Thyroid gland (tissue), 4 donors: Measurements from ENCODE around the gene PARP9. TPM values are rescaled to one million over a fixed set of nuclear protein-coding genes. Genes with fewer than 3 reads are reported as not detected.
A peak's percentile ranks its signal among the peaks of the same experiment; 100 is the strongest.
"Not testable (repeated sequence)": the region's sequence is repeated elsewhere in the genome, so short reads cannot be mapped to it uniquely, and the experiment has no call there.

Source experiments
- DNase-seq, 2 donors: peaks; one replicate each; pipeline ENCODE4 v3.0.0-alpha.2; 2019
- H3K27ac ChIP-seq, 3 donors: fragments of 200-600 bp; sonication (generic); 1 replicate in 2 of 3; 2 replicates in 1 of 3; pipeline ENCODE4 v1.5.1; 2016 to 2019; ENCODE audit warnings: mild to moderate bottlenecking in 1 of 3, moderate library complexity in 1 of 3
- H3K27me3 ChIP-seq: fragments of 200-600 bp; sonication (generic); one replicate; pipeline ENCODE4 v1.5.1; 2019
- H3K36me3 ChIP-seq, 2 donors: fragments of 200-600 bp; sonication (generic); one replicate each; pipeline ENCODE4 v1.5.1; 2016 to 2019
- H3K4me1 ChIP-seq, 2 donors: fragments of 200-600 bp; sonication (generic); one replicate each; pipeline ENCODE4 v1.5.1; 2017 to 2019
- H3K4me3 ChIP-seq, 3 donors: fragments of 200-600 bp; sonication (generic); replicated peaks in 1 of 3; 1 replicate in 2 of 3; 2 replicates in 1 of 3; pipeline ENCODE4 v1.5.1; 2016; ENCODE audit warnings: mild to moderate bottlenecking in 1 of 3
- H3K9me3 ChIP-seq: fragments of 200-600 bp; sonication (generic); one replicate; pipeline ENCODE4 v1.5.1; 2017
- CTCF ChIP-seq, 6 experiments: fragments of 200-600 bp in 3 of 6; fragments of 450-650 bp in 3 of 6; sonication (generic) in 3 of 6; IDR thresholded peaks; one replicate each; pipeline ENCODE4 v1.5.1; 2016 to 2019; ENCODE audit warnings: antibody characterized with exemption in 6 of 6, mild to moderate bottlenecking in 2 of 6, inconsistent platforms in 1 of 6, moderate library complexity in 1 of 6
- POLR2A ChIP-seq, 2 donors: fragments of 450-650 bp; IDR thresholded peaks; one replicate each; pipeline ENCODE4 v1.6.1; 2017; ENCODE audit warnings: antibody characterized with exemption in 2 of 2, mild to moderate bottlenecking in 2 of 2, moderate library complexity in 1 of 2
- WGBS, 2 donors: methylation state at CpG; one replicate each; pipeline ENCODE4 v1.1.5; 2017; 5-methylcytosine and 5-hydroxymethylcytosine counted together
- intact Hi-C: fragments of 100-400 bp; cut with DNase I; formaldehyde crosslinking; loops from one replicate; pipeline ENCODE4 v1.15.1; 2023
- total RNA-seq, 4 donors: library from RNA; depleted of rRNA; stranded (reverse); fragments of >200 nt; gene quantifications; one replicate each; pipeline ENCODE4 v1.2.3, GENCODE V29; 2016

Gene PARP9
- total RNA-seq, 4 donors from 2014 or later: 22.9 to 34.0 (median 31.5) TPM

GRCh38 chr3:122577409-122578031 lies 13.4 kb upstream of the PARP9 start, which contains the start of gene PARP15:
PARP15 (plus strand) TSS chr3:122577650; CDS start chr3:122577668, 18 bp downstream.
- intact Hi-C loops: no loop called here
- peaks cover 0 to 8% of the 10 kb centered on the region in 2 donors for H3K4me1 ChIP-seq
- DNase-seq: no peak
- H3K36me3 ChIP-seq: no peaks in the 10 kb centered on the region
- H3K9me3 ChIP-seq: no peaks in the 10 kb centered on the region
- no peak within 1 kb of the TSS for H3K27ac ChIP-seq
- 17 to 23% methylated on average over 24 to 32 of the region's 40 CpGs for WGBS, 2 donors
- peak within 1 kb of the TSS in 2 of 3 donors; percentile 8 to 38 for H3K4me3 ChIP-seq
- TF ChIP-seq POLR2A (IDR thresholded peaks at IDR 0.05): no peak
- TF ChIP-seq CTCF (IDR thresholded peaks at IDR 0.05): no peak
- no peaks in the 10 kb centered on the region for H3K27me3 ChIP-seq

- H3K27me3 ChIP-seq: no peaks in the 10 kb centered on the region
- TF ChIP-seq CTCF (IDR thresholded peaks at IDR 0.05): no peak
- no peak for TF ChIP-seq POLR2A (IDR thresholded peaks at IDR 0.05)
- no peaks in the 10 kb centered on the region for H3K9me3 ChIP-seq
- 78 to 81% methylated on average over 8 of the region's 8 CpGs for WGBS, 2 donors
- peaks cover 0 to 8% of the 10 kb centered on the region in 2 donors for H3K4me1 ChIP-seq
- no peak for DNase-seq
- peaks cover 4 to 6% of the 10 kb centered on the region in 2 donors for H3K36me3 ChIP-seq
- H3K27ac ChIP-seq: no peak overlapping the region
- intact Hi-C loops: no loop called here
- H3K4me3 ChIP-seq: no peak overlapping the region
These were observed 12.3 kb upstream of the PARP9 start for GRCh38 chr3:122576174-122576940.

- Histone ChIP-seq H3K27me3 (no peaks in the 10 kb centered on the region), H3K27ac (no peak overlapping the region), H3K4me1 (peaks cover 17 to 28% of the 10 kb centered on the region in 2 donors), H3K36me3 (peaks cover 7 to 9% of the 10 kb centered on the region in 2 donors), H3K4me3 (no peak overlapping the region), H3K9me3 (no peaks in the 10 kb centered on the region)
- TF ChIP-seq CTCF (IDR thresholded peaks at IDR 0.05): no peak
- no peak for TF ChIP-seq POLR2A (IDR thresholded peaks at IDR 0.05)
- WGBS, 2 donors: 64 to 69% methylated on average over 3 of the region's 3 CpGs
- DNase-seq: peak in 1 of 2 donors; percentile 15
- intact Hi-C loops: no loop called here
These were observed 8.9 kb upstream of the PARP9 start for GRCh38 chr3:122572940-122573412.

- Histone ChIP-seq H3K9me3 (no peaks in the 10 kb centered on the region), H3K36me3 (peaks cover 7 to 9% of the 10 kb centered on the region in 2 donors), H3K27me3 (no peaks in the 10 kb centered on the region), H3K4me3 (no peak overlapping the region), H3K27ac (peak overlapping the region; percentile 66 to 82 (median 82)), H3K4me1 (peaks cover 18 to 43% of the 10 kb centered on the region in 2 donors)
- WGBS, 2 donors: 20 to 46% methylated on average over 3 of the region's 3 CpGs
- TF ChIP-seq POLR2A (IDR thresholded peaks at IDR 0.05) (peak in 1 of 2 donors; percentile 66), CTCF (IDR thresholded peaks at IDR 0.05) (no peak)
- DNase-seq: peak; percentile 44 to 54
- intact Hi-C loops: no loop called here
These were observed 4.7 kb upstream of the PARP9 start for GRCh38 chr3:122568755-122569154.

GRCh38 chr3:122568131-122568530 lies 4.0 kb upstream of the PARP9 start:
- H3K9me3 ChIP-seq, H3K36me3 ChIP-seq, H3K27me3 ChIP-seq, intact Hi-C loops, H3K4me3 ChIP-seq, DNase-seq: not testable (repeated sequence)
- 94 to 98% methylated on average over 7 of the region's 7 CpGs for WGBS, 2 donors
- Histone ChIP-seq H3K27ac (peak overlapping the region; percentile 66 to 82 (median 82)), H3K4me1 (peaks cover 24 to 45% of the 10 kb centered on the region in 2 donors)
